K562 (cell line): ENCODE measurements around the gene MYO1B. TPM values are rescaled to one million over a fixed set of nuclear protein-coding genes. Genes with fewer than 3 reads are reported as not detected.

Experiments
- ATAC-seq: fragments of 200-7000 bp; cut with Tn5 transposase; 3 replicates; pipeline ENCODE4 v1.9.1; 2020; ENCODE audit warnings: moderate library complexity
- BruUV-seq: library from RNA; stranded (reverse); fragments of 400-500 nt; replicated peaks from 2 replicates; lab custom pipeline; 2021; lab: Mats Ljungman, UMichigan
- CTCF ChIA-PET: fragments of 300-600 bp; formaldehyde crosslinking; extraction: SDS; loops from one replicate; lab custom pipeline; 2021; ENCODE audit warnings: low intra/inter-chr PET ratio; lab: Yijun Ruan, JAX
- POLR2A ChIA-PET: fragments of 300-600, 350-650 bp; sonication (Branson Sonifier 250); formaldehyde crosslinking; extraction: SDS; loops from one replicate; lab custom pipeline; 2021; ENCODE audit warnings: antibody characterized with exemption, inconsistent platforms; lab: Yijun Ruan, JAX
- DNase-seq, 4 experiments: peaks; one replicate each; pipeline versions ENCODE4 v3.0.0 to v3.0.0-alpha.2; 2011 to 2018; ENCODE audit warnings: low spot score in 3 of 4, mixed read lengths in 3 of 4; ENCODE audit errors: extremely low read depth in 1 of 4
- FAIRE-seq: peaks from 2 replicates; lab custom pipeline; 2011; peaks lifted over from hg19 to GRCh38; lab: Jason Lieb, UNC
- H2AFZ ChIP-seq: 2 replicates; pipeline ENCODE4 v1.6.0; 2011; ENCODE audit warnings: low read depth, low read length, control low read depth, inconsistent platforms
- H3K27ac ChIP-seq: fragments of 200-600 bp; 3 replicates; pipeline ENCODE4 v1.8.0; 2011; ENCODE audit warnings: low read depth, mild to moderate bottlenecking, control low read depth, inconsistent platforms, low read length, moderate library complexity, mixed read lengths; ENCODE audit errors: extremely low read depth
- H3K27me3 ChIP-seq, 2 experiments: fragments of 300-600 bp in 1 of 2; 2 replicates in 1 of 2; 3 replicates in 1 of 2; pipeline versions ENCODE4 v1.6.0 to v1.8.0; 2011; ENCODE audit warnings: inconsistent platforms in 2 of 2, low read length in 2 of 2, mild to moderate bottlenecking in 1 of 2, mixed read lengths in 1 of 2, moderate library complexity in 1 of 2; ENCODE audit not compliant: control insufficient read depth in 2 of 2, insufficient read depth in 2 of 2
- H3K36me3 ChIP-seq: fragments of 300-600 bp; 3 replicates; pipeline ENCODE4 v1.8.0; 2011; ENCODE audit warnings: mild to moderate bottlenecking, low read length, inconsistent platforms; ENCODE audit not compliant: control insufficient read depth, insufficient read depth
- H3K4me1 ChIP-seq, 2 experiments: fragments of 200-600 bp in 1 of 2; replicated peaks in 1 of 2; 2 replicates in 1 of 2; 3 replicates in 1 of 2; pipeline versions ENCODE4 v1.5.1 to v1.8.0; 2011; ENCODE audit warnings: inconsistent platforms in 2 of 2, low read length in 2 of 2, mild to moderate bottlenecking in 1 of 2, mixed read lengths in 1 of 2, moderate library complexity in 1 of 2; ENCODE audit not compliant: control insufficient read depth in 2 of 2, insufficient read depth in 2 of 2
- H3K4me2 ChIP-seq: 2 replicates; pipeline ENCODE4 v1.6.1; 2011; ENCODE audit warnings: low read length, control low read depth, inconsistent platforms, mixed read lengths; ENCODE audit not compliant: insufficient read depth
- H3K4me3 ChIP-seq: fragments of 200-600 bp; sonication (generic), shearing (Covaris generic); 2 replicates; pipeline ENCODE4 v1.5.1; 2016; ENCODE audit warnings: control low read depth, inconsistent platforms
- H3K79me2 ChIP-seq: fragments of 200-600 bp; 3 replicates; pipeline ENCODE4 v1.8.0; 2011; ENCODE audit warnings: low read length, inconsistent platforms; ENCODE audit not compliant: control insufficient read depth, insufficient read depth
- H3K9ac ChIP-seq, 2 experiments: 2 replicates each; pipeline versions ENCODE4 v1.6.0 to v1.6.1; 2011; ENCODE audit warnings: low read depth in 2 of 2, low read length in 2 of 2, control low read depth in 1 of 2, inconsistent platforms in 1 of 2, mild to moderate bottlenecking in 1 of 2, mixed read lengths in 1 of 2; ENCODE audit not compliant: insufficient read depth in 1 of 2
- H3K9me1 ChIP-seq: one replicate; pipeline ENCODE4 v1.6.0; 2011; ENCODE audit warnings: inconsistent platforms, mild to moderate bottlenecking, low read length, moderate library complexity; ENCODE audit not compliant: control insufficient read depth, insufficient read depth
- H3K9me3 ChIP-seq: replicated peaks from 2 replicates; pipeline ENCODE4 v1.5.1; 2011; ENCODE audit warnings: low read depth, low read length, inconsistent platforms; ENCODE audit not compliant: control insufficient read depth, insufficient read depth
- H4K20me1 ChIP-seq: replicated peaks from 2 replicates; pipeline ENCODE4 v1.6.1; 2011; ENCODE audit warnings: low read length, inconsistent platforms, mixed read lengths; ENCODE audit not compliant: control insufficient read depth, insufficient read depth
- BCL6 ChIP-seq: fragments of 250-450 bp; sonication (Bioruptor Pico); IDR thresholded peaks from 2 replicates; pipeline ENCODE4 v1.4.0; 2020
- CREM ChIP-seq: IDR thresholded peaks from 2 replicates; pipeline ENCODE4 v1.6.1; 2014; ENCODE audit warnings: antibody characterized with exemption, low read depth
- KAT2B ChIP-seq: IDR thresholded peaks from one replicate; pipeline ENCODE4 v1.6.1; 2012; ENCODE audit warnings: low read depth, mild to moderate bottlenecking, control low read depth, inconsistent platforms, low read length, moderate library complexity
- MCM5 ChIP-seq: fragments of 450-650 bp; IDR thresholded peaks from 2 replicates; pipeline ENCODE4 v1.6.1; 2016; ENCODE audit warnings: low read depth
- MEF2D ChIP-seq: conservative IDR thresholded peaks from 2 replicates; pipeline ENCODE4 v1.6.1; 2016; ENCODE audit warnings: low read depth, missing genetic modification characterization, missing compliant biosample characterization
- NRF1 ChIP-seq, 2 experiments: fragments of 450-650 bp; IDR thresholded peaks in 1 of 2; conservative IDR thresholded peaks in 1 of 2; 2 replicates each; pipeline ENCODE4 v1.6.1; 2014; ENCODE audit warnings: mild to moderate bottlenecking in 2 of 2
- PCBP1 ChIP-seq: fragments of 200-400 bp; formaldehyde crosslinking; IDR thresholded peaks from 2 replicates; pipeline ENCODE4 v1.6.1; 2018; ENCODE audit warnings: mild to moderate bottlenecking, low read depth, low read length; ENCODE audit not compliant: poor library complexity, severe bottlenecking
- PPARD ChIP-seq: fragments of 250-450 bp; sonication (Bioruptor Pico); IDR thresholded peaks from 2 replicates; pipeline ENCODE4 v1.8.0; 2022; ENCODE audit warnings: inconsistent platforms, mild to moderate bottlenecking, moderate library complexity
- RBM34 ChIP-seq: fragments of 200-400 bp; formaldehyde crosslinking; IDR thresholded peaks from 2 replicates; pipeline ENCODE4 v1.6.1; 2018; ENCODE audit warnings: low read length, borderline replicate concordance; ENCODE audit not compliant: insufficient read depth
- SRSF9 ChIP-seq: fragments of 200-400 bp; formaldehyde crosslinking; IDR thresholded peaks from 2 replicates; pipeline ENCODE4 v1.6.1; 2017; ENCODE audit warnings: low read depth, low read length, borderline replicate concordance
- TBP ChIP-seq: optimal IDR thresholded peaks from 2 replicates; pipeline ENCODE3; 2011; ENCODE audit warnings: low read depth, low read length, improper control_type of control experiment
- WGBS: fragments of 100-300 bp; shearing (Covaris generic); methylation state at CpG from one replicate; pipeline ENCODE4 v1.1.6; 2016; ENCODE audit warnings: low coverage, mixed read lengths; ENCODE audit not compliant: insufficient coverage; ENCODE audit errors: missing lambda C conversion rate; 5-methylcytosine and 5-hydroxymethylcytosine counted together
- in situ Hi-C: fragments of 300-500 bp; cut with MboI; formaldehyde crosslinking; loops from 4 replicates; pipeline ENCODE4 v1.15.0; 2018; ENCODE audit warnings: inconsistent platforms, mixed read lengths
- intact Hi-C: fragments of 100-400 bp; cut with micrococcal nuclease; formaldehyde crosslinking; loops from 2 replicates; pipeline ENCODE4 v1.14.2; 2022
- polyA plus RNA-seq, 8 experiments: library from polyadenylated mRNA; depleted of rRNA in 4 of 8; stranded (reverse) in 5 of 8; unstranded in 3 of 8; fragments of >200 nt; fragmentation: Nextera tagmentation in 2 of 8; fragmentation: Illumina TruSeq in 1 of 8; extraction: Ambion mirVana in 2 of 8; extraction: Trizol in 1 of 8; gene quantifications; 2 replicates each; pipeline versions ENCODE4 v1.2.1 to v1.2.3, GENCODE V29; 2011 to 2014; ENCODE audit warnings: inconsistent platforms in 1 of 8, missing spikeins in 1 of 8
- total RNA-seq, 7 experiments: library from RNA; depleted of rRNA in 6 of 7; stranded (reverse); fragments of >200 nt in 6 of 7; fragmentation: Illumina TruSeq in 2 of 7; extraction: Trizol in 2 of 7; gene quantifications; 2 replicates each; pipeline versions ENCODE4 v1.2.1 to v1.2.3, GENCODE V29; 2011 to 2021; ENCODE audit warnings: low replicate concordance in 1 of 7
- TF ChIP-seq, protein P1 (sequence below): fragments of 450-650 bp; IDR thresholded peaks from 2 replicates; pipeline ENCODE4 v1.6.1; 2016; ENCODE audit warnings: mild to moderate bottlenecking
- TF ChIP-seq, protein P2 (sequence below): sonication (generic); formaldehyde crosslinking; IDR thresholded peaks from 2 replicates; pipeline ENCODE4 v1.8.0; 2022; ENCODE audit warnings: mild to moderate bottlenecking, missing genetic modification reagents
- TF ChIP-seq, protein P3 (sequence below), 2 experiments: fragments of 450-650 bp in 1 of 2; IDR thresholded peaks; 2 replicates each; pipeline ENCODE4 v1.6.1; 2011 to 2017; ENCODE audit warnings: low read depth in 2 of 2, antibody characterized with exemption in 1 of 2, borderline replicate concordance in 1 of 2, low read length in 1 of 2, mild to moderate bottlenecking in 1 of 2, mixed read lengths in 1 of 2; ENCODE audit not compliant: control insufficient read depth in 1 of 2
- TF ChIP-seq, protein P4 (sequence below): fragments of 250-450 bp; sonication (Bioruptor Pico); IDR thresholded peaks from 2 replicates; pipeline ENCODE4 v1.8.0; 2022; ENCODE audit warnings: inconsistent platforms, mild to moderate bottlenecking, moderate library complexity, borderline replicate concordance

Gene MYO1B
- total and polyA plus RNA-seq, 9 of the 15 experiments (the other 6 are each of a cell fraction or from before 2014, with no cell fraction given): 0.04 to 0.33 (median 0.20) TPM; not detected in 5

DNA sequence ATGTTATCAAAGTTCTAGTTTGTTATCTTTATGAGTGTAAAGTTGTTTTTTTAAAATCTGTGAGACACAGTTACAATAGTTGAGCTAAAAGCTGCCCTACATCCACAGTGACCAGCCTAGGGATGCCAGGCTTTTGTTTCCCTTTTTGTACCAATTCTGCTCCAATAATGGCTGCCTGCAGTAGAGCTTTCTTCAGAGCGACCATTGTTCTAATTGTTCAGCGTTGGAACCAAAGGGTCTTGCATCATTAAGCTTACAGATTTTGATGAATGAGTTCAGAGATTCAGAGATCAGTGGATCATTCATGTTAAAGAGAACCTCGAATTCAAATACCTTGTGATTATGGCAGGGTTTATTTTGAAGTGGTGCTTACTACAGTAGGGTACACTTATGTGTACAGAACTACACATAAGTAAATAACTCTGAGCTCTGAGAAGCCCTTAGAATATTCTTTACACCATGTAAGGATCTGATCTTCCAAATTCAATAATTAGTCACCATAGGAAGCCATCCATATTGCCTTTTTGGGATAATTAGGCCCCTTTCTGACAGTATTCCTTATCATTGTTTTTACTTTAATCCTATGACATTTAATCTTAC lies 157.9 kb downstream of the MYO1B start:
- no peak overlapping the region for H3K27ac ChIP-seq
- WGBS: 0% methylated on average over 3 of the region's 3 CpGs
- no peaks in the 10 kb centered on the region for H3K9me1 ChIP-seq
- H3K4me3 ChIP-seq: no peak overlapping the region
- in situ Hi-C loops (no loop called here), intact Hi-C loops (no loop called here)
- no peak for FAIRE-seq
- H3K79me2 ChIP-seq: no peaks in the 10 kb centered on the region
- no peaks in the 10 kb centered on the region for H3K36me3 ChIP-seq
- H2AFZ ChIP-seq: no peak overlapping the region
- ChIA-PET POLR2A (no interaction called here), CTCF (no interaction called here)
- no TSS peak for BruUV-seq
- no peak for DNase-seq
- no peaks in the 10 kb centered on the region for H3K4me1 ChIP-seq
- H3K4me2 ChIP-seq: no peak overlapping the region
- no peak for ATAC-seq
- no peaks in the 10 kb centered on the region for H4K20me1 ChIP-seq
- H3K9ac ChIP-seq: no peak overlapping the region
- H3K9me3 ChIP-seq: no peaks in the 10 kb centered on the region
- H3K27me3 ChIP-seq: peaks cover 0 to 4% of the 10 kb centered on the region in 2 experiments; a peak in 2 of 5 replicates
- TF ChIP-seq CREM: no peak
- TF ChIP-seq PPARD (CRISPR knock-in tag): no peak
- TF ChIP-seq, protein P1, sequence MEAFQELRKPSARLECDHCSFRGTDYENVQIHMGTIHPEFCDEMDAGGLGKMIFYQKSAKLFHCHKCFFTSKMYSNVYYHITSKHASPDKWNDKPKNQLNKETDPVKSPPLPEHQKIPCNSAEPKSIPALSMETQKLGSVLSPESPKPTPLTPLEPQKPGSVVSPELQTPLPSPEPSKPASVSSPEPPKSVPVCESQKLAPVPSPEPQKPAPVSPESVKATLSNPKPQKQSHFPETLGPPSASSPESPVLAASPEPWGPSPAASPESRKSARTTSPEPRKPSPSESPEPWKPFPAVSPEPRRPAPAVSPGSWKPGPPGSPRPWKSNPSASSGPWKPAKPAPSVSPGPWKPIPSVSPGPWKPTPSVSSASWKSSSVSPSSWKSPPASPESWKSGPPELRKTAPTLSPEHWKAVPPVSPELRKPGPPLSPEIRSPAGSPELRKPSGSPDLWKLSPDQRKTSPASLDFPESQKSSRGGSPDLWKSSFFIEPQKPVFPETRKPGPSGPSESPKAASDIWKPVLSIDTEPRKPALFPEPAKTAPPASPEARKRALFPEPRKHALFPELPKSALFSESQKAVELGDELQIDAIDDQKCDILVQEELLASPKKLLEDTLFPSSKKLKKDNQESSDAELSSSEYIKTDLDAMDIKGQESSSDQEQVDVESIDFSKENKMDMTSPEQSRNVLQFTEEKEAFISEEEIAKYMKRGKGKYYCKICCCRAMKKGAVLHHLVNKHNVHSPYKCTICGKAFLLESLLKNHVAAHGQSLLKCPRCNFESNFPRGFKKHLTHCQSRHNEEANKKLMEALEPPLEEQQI: no peak
- TF ChIP-seq KAT2B: no peak
- no peak for TF ChIP-seq NRF1 (conservative IDR thresholded peaks at IDR 0.05 in 1 of 2, IDR thresholded peaks at IDR 0.05 in 1 of 2)
- TF ChIP-seq, protein P2, sequence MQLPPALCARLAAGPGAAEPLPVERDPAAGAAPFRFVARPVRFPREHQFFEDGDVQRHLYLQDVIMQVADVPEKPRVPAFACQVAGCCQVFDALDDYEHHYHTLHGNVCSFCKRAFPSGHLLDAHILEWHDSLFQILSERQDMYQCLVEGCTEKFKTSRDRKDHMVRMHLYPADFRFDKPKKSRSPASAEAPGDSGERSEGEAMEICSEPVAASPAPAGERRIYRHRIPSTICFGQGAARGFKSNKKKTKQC (CRISPR knock-in tag): no peak
- TF ChIP-seq, protein P3, sequence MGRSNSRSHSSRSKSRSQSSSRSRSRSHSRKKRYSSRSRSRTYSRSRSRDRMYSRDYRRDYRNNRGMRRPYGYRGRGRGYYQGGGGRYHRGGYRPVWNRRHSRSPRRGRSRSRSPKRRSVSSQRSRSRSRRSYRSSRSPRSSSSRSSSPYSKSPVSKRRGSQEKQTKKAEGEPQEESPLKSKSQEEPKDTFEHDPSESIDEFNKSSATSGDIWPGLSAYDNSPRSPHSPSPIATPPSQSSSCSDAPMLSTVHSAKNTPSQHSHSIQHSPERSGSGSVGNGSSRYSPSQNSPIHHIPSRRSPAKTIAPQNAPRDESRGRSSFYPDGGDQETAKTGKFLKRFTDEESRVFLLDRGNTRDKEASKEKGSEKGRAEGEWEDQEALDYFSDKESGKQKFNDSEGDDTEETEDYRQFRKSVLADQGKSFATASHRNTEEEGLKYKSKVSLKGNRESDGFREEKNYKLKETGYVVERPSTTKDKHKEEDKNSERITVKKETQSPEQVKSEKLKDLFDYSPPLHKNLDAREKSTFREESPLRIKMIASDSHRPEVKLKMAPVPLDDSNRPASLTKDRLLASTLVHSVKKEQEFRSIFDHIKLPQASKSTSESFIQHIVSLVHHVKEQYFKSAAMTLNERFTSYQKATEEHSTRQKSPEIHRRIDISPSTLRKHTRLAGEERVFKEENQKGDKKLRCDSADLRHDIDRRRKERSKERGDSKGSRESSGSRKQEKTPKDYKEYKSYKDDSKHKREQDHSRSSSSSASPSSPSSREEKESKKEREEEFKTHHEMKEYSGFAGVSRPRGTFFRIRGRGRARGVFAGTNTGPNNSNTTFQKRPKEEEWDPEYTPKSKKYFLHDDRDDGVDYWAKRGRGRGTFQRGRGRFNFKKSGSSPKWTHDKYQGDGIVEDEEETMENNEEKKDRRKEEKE (IDR thresholded peaks at IDR 0.05; ENCODE audit: borderline replicate concordance in 1 of 2, control insufficient read depth in 1 of 2, low read depth in 2 of 2, low read length in 1 of 2): no peak
- TF ChIP-seq MCM5: no peak
- no peak for TF ChIP-seq BCL6 (CRISPR knock-in tag)
- TF ChIP-seq TBP: no peak
- TF ChIP-seq SRSF9: no peak
- TF ChIP-seq, protein P4, sequence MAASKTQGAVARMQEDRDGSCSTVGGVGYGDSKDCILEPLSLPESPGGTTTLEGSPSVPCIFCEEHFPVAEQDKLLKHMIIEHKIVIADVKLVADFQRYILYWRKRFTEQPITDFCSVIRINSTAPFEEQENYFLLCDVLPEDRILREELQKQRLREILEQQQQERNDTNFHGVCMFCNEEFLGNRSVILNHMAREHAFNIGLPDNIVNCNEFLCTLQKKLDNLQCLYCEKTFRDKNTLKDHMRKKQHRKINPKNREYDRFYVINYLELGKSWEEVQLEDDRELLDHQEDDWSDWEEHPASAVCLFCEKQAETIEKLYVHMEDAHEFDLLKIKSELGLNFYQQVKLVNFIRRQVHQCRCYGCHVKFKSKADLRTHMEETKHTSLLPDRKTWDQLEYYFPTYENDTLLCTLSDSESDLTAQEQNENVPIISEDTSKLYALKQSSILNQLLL: no peak
- no peak for TF ChIP-seq RBM34
- TF ChIP-seq MEF2D (tag): no peak
- TF ChIP-seq PCBP1: no peak
